ENCODE data around the gene VILL.

DNA sequence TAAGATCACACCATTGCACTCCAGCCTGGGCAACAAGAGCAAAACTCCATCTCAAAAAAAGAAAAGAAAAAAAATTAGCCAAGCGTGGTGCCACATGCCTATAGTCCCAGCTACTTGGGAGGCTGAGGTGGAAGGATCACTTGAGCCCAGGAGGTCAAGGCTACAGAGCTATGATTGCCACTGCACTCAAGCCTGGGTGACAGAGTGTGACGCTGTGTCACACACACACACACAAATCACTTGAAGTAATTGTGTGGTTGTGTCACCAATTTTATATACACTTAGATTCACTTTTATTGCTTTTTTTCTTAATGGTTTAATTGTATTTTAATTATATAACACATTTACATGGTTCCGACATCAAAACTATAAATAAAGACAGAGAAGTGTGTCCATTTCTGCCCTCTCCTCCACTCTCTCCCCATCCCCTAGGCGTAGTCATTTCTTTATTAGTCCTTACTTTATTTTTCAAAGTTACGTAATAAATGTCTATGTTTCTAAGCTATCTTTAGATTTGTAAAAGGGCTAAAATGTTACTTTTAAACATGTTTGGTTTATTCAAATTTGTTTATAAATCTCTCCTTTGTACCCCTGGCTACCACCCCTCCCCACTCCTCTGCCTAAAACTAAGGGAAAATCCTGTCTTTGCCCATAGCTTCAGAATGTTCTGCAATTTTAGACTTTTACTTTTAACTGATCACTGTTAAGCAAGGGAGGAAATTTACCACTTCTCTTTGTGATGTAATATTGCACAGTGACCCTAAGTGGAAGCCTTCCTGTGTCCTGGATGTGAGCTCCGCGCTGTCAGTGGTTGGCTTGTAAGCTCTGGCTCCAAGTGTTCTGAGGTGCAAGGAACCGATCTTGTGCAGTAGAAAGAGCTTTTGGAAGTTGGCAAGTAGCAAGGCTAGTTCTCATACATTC, 10.8 kb upstream of the VILL start:
- TF ChIP-seq CTCF (IDR thresholded peaks at IDR 0.05; ENCODE audit: insufficient read depth, low read depth, low read length) = no peak
- TF ChIP-seq EZH2 (IDR thresholded peaks at IDR 0.05; ENCODE audit: insufficient read depth, low read length) = no peak

Data from astrocyte (in vitro differentiated cells and primary cell).